Chondrocyte (in vitro differentiated cells): ENCODE measurements around the gene CCR4. TPM values are rescaled to one million over a fixed set of nuclear protein-coding genes. Genes with fewer than 3 reads are reported as not detected.

ENCODE experiments used
- DNase-seq: peaks from one replicate; pipeline ENCODE4 v3.0.0; 2021; ENCODE audit warnings: mixed read lengths, low spot score
- H3K27ac Mint-ChIP-seq: one replicate; pipeline ENCODE4 v1.8.0; 2021; ENCODE audit warnings: mild to moderate bottlenecking, moderate library complexity, mixed read lengths; ENCODE audit not compliant: unreplicated experiment
- H3K27me3 Mint-ChIP-seq: 2 replicates; pipeline ENCODE4 v1.8.0; 2021; ENCODE audit warnings: low read depth, mixed read lengths
- H3K36me3 Mint-ChIP-seq: 2 replicates; pipeline ENCODE4 v1.8.0; 2021; ENCODE audit warnings: low read depth, mixed read lengths
- H3K4me1 Mint-ChIP-seq: 2 replicates; pipeline ENCODE4 v1.8.0; 2021; ENCODE audit warnings: low read depth, mild to moderate bottlenecking, mixed read lengths
- H3K4me3 Mint-ChIP-seq: one replicate; pipeline ENCODE4 v1.8.0; 2021; ENCODE audit warnings: mild to moderate bottlenecking, moderate library complexity, mixed read lengths; ENCODE audit not compliant: unreplicated experiment
- H3K9me3 Mint-ChIP-seq: 2 replicates; pipeline ENCODE4 v1.8.0; 2021; ENCODE audit warnings: low read depth, mixed read lengths
- CTCF ChIP-seq: fragments of 200-600 bp; sonication (generic); IDR thresholded peaks from 2 replicates; pipeline ENCODE4 v1.5.0; 2021; ENCODE audit warnings: antibody characterized with exemption, mild to moderate bottlenecking, moderate library complexity
- total RNA-seq: library from RNA; stranded (reverse); gene quantifications from 3 replicates; pipeline ENCODE4 v1.2.1, GENCODE V29; 2021

Gene CCR4
- total RNA-seq, 1 donor from 2014 or later: not detected

GRCh38 chr3:32990116-32990515, 38.7 kb downstream of the CCR4 start:
- no peak for DNase-seq
- no peaks in the 10 kb centered on the region for H3K27me3 Mint-ChIP-seq
- H3K9me3 Mint-ChIP-seq: no peaks in the 10 kb centered on the region
- no peaks in the 10 kb centered on the region for H3K4me1 Mint-ChIP-seq
- H3K27ac Mint-ChIP-seq: no peak overlapping the region
- no peak for TF ChIP-seq CTCF
- H3K4me3 Mint-ChIP-seq: no peak overlapping the region
- no peaks in the 10 kb centered on the region for H3K36me3 Mint-ChIP-seq

GRCh38 chr3:32991781-32992180, 40.3 kb downstream of the CCR4 start:
- TF ChIP-seq CTCF: no peak
- Mint-ChIP-seq H3K4me1 (no peaks in the 10 kb centered on the region), H3K27me3 (no peaks in the 10 kb centered on the region), H3K4me3 (no peak overlapping the region), H3K36me3 (peaks cover 2% of the 10 kb centered on the region), H3K27ac (no peak overlapping the region), H3K9me3 (no peaks in the 10 kb centered on the region)
- no peak for DNase-seq

GRCh38 chr3:32992310-32992686, 40.9 kb downstream of the CCR4 start:
- peaks cover 5% of the 10 kb centered on the region for H3K36me3 Mint-ChIP-seq
- no peaks in the 10 kb centered on the region for H3K27me3 Mint-ChIP-seq
- H3K27ac Mint-ChIP-seq: no peak overlapping the region
- no peak overlapping the region for H3K4me3 Mint-ChIP-seq
- H3K9me3 Mint-ChIP-seq: no peaks in the 10 kb centered on the region
- DNase-seq: no peak
- no peak for TF ChIP-seq CTCF
- H3K4me1 Mint-ChIP-seq: no peaks in the 10 kb centered on the region

- no peak for TF ChIP-seq CTCF
- DNase-seq: no peak
- H3K9me3 Mint-ChIP-seq: no peaks in the 10 kb centered on the region
- H3K4me3 Mint-ChIP-seq: no peak overlapping the region
- H3K36me3 Mint-ChIP-seq: peaks cover 10% of the 10 kb centered on the region
- H3K4me1 Mint-ChIP-seq: no peaks in the 10 kb centered on the region
- no peak overlapping the region for H3K27ac Mint-ChIP-seq
- no peaks in the 10 kb centered on the region for H3K27me3 Mint-ChIP-seq
Measured at GRCh38 chr3:32994045-32994444, 42.6 kb downstream of the CCR4 start.

GRCh38 chr3:32995098-32995497, 43.7 kb downstream of the CCR4 start:
- no peak for DNase-seq
- H3K4me3 Mint-ChIP-seq: no peak overlapping the region
- no peaks in the 10 kb centered on the region for H3K27me3 Mint-ChIP-seq

More at GRCh38 chr3:32995098-32995497, 43.7 kb downstream of the CCR4 start:
- Mint-ChIP-seq H3K27ac (no peak overlapping the region), H3K4me1 (no peaks in the 10 kb centered on the region), H3K36me3 (peaks cover 14% of the 10 kb centered on the region), H3K9me3 (no peaks in the 10 kb centered on the region)
- no peak for TF ChIP-seq CTCF
